SU-DHL-6 (cell line): ENCODE data around the gene CDH13.

Experiments
- H2AFZ ChIP-seq: fragments of 200-600 bp; sonication (generic); 2 replicates; pipeline ENCODE4 v1.6.1; 2014; ENCODE audit warnings: low read depth, mild to moderate bottlenecking, moderate library complexity, mixed read lengths, antibody characterized with exemption, low read length; ENCODE audit not compliant: severe bottlenecking
- H3F3A ChIP-seq: fragments of 200-600 bp; shearing (Covaris generic); 2 replicates; pipeline ENCODE4 v1.6.0; 2016; ENCODE audit warnings: antibody characterized with exemption, mild to moderate bottlenecking; ENCODE audit not compliant: insufficient read depth
- H3K27ac ChIP-seq: fragments of 200-600 bp; sonication (generic); 2 replicates; pipeline ENCODE4 v1.5.1; 2016; ENCODE audit warnings: low read depth, mild to moderate bottlenecking, low read length, moderate library complexity, mixed read lengths
- H3K27me3 ChIP-seq: fragments of 200-600 bp; sonication (generic), shearing (Covaris generic); 2 replicates; pipeline ENCODE4 v1.6.0; 2014; ENCODE audit warnings: mild to moderate bottlenecking, low read length
- H3K36me3 ChIP-seq: fragments of 200-600 bp; sonication (generic); 2 replicates; pipeline ENCODE4 v1.6.1; 2014; ENCODE audit warnings: mild to moderate bottlenecking, low read length, mixed read lengths
- H3K4me2 ChIP-seq: fragments of 300-600, 200-600 bp; shearing (Covaris generic), sonication (generic); 2 replicates; pipeline ENCODE4 v1.6.0; 2014; ENCODE audit warnings: low read length, low read depth, mild to moderate bottlenecking; ENCODE audit not compliant: poor library complexity, severe bottlenecking
- H3K4me3 ChIP-seq: fragments of 200-600 bp; sonication (generic); 2 replicates; pipeline ENCODE4 v1.5.1; 2014; ENCODE audit warnings: antibody characterized with exemption, low read length, mild to moderate bottlenecking, mixed read lengths; ENCODE audit not compliant: insufficient read depth, poor library complexity, severe bottlenecking
- H3K79me2 ChIP-seq: fragments of 200-600 bp; sonication (generic); 2 replicates; pipeline ENCODE4 v1.6.1; 2014; ENCODE audit warnings: mild to moderate bottlenecking, low read length, moderate library complexity; ENCODE audit not compliant: insufficient read depth
- H3K9ac ChIP-seq: fragments of 200-600 bp; sonication (generic); 2 replicates; pipeline ENCODE4 v1.7.0; 2014; ENCODE audit warnings: mild to moderate bottlenecking, low read length
- H3K9me2 ChIP-seq: fragments of 200-600 bp; sonication (generic); replicated peaks from 2 replicates; pipeline ENCODE4 v1.6.1; 2014; ENCODE audit warnings: low read length; ENCODE audit not compliant: insufficient read depth
- H3K9me3 ChIP-seq: fragments of 200-600 bp; sonication (generic); 2 replicates; pipeline ENCODE4 v1.6.1; 2014; ENCODE audit warnings: low read length, mixed read lengths; ENCODE audit not compliant: insufficient read depth
- H4K20me1 ChIP-seq: fragments of 200-600 bp; sonication (generic); 2 replicates; pipeline ENCODE4 v1.6.1; 2014; ENCODE audit warnings: low read depth, mild to moderate bottlenecking, antibody characterized with exemption, low read length, moderate library complexity, mixed read lengths
- CTCF ChIP-seq: fragments of 200-600 bp; sonication (generic); IDR thresholded peaks from one replicate; pipeline ENCODE4 v1.5.1; 2017; ENCODE audit warnings: antibody characterized with exemption, mild to moderate bottlenecking, low read length, moderate library complexity; ENCODE audit not compliant: insufficient read depth, poor library complexity, severe bottlenecking
- EZH2phosphoT487 ChIP-seq: fragments of 200-600 bp; sonication (generic), shearing (Covaris generic); conservative IDR thresholded peaks from 2 replicates; pipeline ENCODE4 v1.6.1; 2018; ENCODE audit warnings: mild to moderate bottlenecking, antibody characterized with exemption, low read length, moderate library complexity, mixed read lengths

The CDH13 gene

GRCh38 chr16:82601989-82602640, 24.7 kb upstream of the CDH13 start:
- Histone ChIP-seq H3K79me2 (no peaks in the 10 kb centered on the region), H3K4me3 (no peak overlapping the region), H3K9ac (no peak overlapping the region), H3K36me3 (no peaks in the 10 kb centered on the region), H3F3A (no peaks in the 10 kb centered on the region), H2AFZ (no peak overlapping the region), H3K4me2 (no peak overlapping the region), H3K27ac (no peak overlapping the region), H3K9me2 (no peaks in the 10 kb centered on the region), H3K9me3 (no peaks in the 10 kb centered on the region), H3K27me3 (no peaks in the 10 kb centered on the region), H4K20me1 (no peaks in the 10 kb centered on the region)
- TF ChIP-seq EZH2phosphoT487 (no peak), CTCF (no peak)

- Histone ChIP-seq H3K9me2 (no peaks in the 10 kb centered on the region), H4K20me1 (no peaks in the 10 kb centered on the region), H3K4me3 (no peak overlapping the region), H3K9me3 (no peaks in the 10 kb centered on the region), H3K27ac (no peak overlapping the region), H3K4me2 (no peak overlapping the region), H3K36me3 (no peaks in the 10 kb centered on the region), H3F3A (no peaks in the 10 kb centered on the region), H3K9ac (no peak overlapping the region), H3K79me2 (no peaks in the 10 kb centered on the region), H3K27me3 (no peaks in the 10 kb centered on the region), H2AFZ (no peak overlapping the region)
- TF ChIP-seq CTCF (no peak), EZH2phosphoT487 (no peak)
Observed at GRCh38 chr16:82603784-82604411, 22.9 kb upstream of the CDH13 start.

- Histone ChIP-seq H3K27me3 (no peaks in the 10 kb centered on the region), H3K9ac (no peak overlapping the region), H2AFZ (no peak overlapping the region), H3F3A (no peaks in the 10 kb centered on the region), H3K9me3 (no peaks in the 10 kb centered on the region), H3K4me3 (no peak overlapping the region), H3K36me3 (no peaks in the 10 kb centered on the region), H3K9me2 (no peaks in the 10 kb centered on the region), H3K4me2 (no peak overlapping the region), H4K20me1 (no peaks in the 10 kb centered on the region), H3K27ac (no peak overlapping the region), H3K79me2 (no peaks in the 10 kb centered on the region)
- TF ChIP-seq CTCF (no peak), EZH2phosphoT487 (no peak)
Observed at GRCh38 chr16:82605076-82605475, 21.7 kb upstream of the CDH13 start.
